DMS53 treated with DMSO at 0.1 percent for 48 hours (cell line): ENCODE data around the gene SURF6.
"Not testable (repeated sequence)": the region's sequence is repeated elsewhere in the genome, so short reads cannot be mapped to it uniquely, and the experiment has no call there.

Experiments
- DNase-seq: peaks from one replicate; lab custom pipeline; 2025; ENCODE audit not compliant: unreplicated experiment; lab: John Stamatoyannopoulos, UW

The SURF6 gene

GRCh38 chr9:133348718-133349573 lies 13.0 kb upstream of the SURF6 start:
- no peak for DNase-seq

GRCh38 chr9:133347985-133348717 lies 12.2 kb upstream of the SURF6 start, which contains the start of the genes MED22 and RPL7A:
Gene MED22 (minus strand): TSS chr9:133348131. CDS start chr9:133346662, 1,469 bp downstream.
Gene RPL7A (plus strand): TSS chr9:133348218. CDS start chr9:133348244, 26 bp downstream.
- peak; percentile 95 for DNase-seq

DNA sequence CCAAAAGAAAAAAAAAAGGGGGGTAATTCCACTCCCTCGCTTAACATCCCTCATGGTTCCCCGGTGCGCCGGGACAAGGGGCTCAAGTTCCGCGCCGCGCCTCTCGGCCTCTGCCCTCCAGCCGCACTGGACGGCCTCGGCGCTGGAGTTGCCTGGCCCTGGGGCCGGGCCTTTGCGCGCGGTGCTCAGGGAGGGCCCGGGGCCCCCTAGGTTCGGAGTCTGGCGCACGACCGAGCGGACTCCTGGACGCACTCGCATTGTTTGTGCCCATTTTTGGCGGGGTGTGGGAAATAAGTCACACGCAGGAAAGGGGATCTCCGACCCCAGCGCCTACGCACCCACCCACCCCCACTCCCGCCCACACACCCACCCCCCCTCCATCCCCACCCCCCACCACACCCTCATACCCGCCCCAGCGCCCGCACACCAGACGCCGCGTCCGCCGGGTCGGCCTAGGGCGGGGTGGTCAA lies 11.6 kb upstream of the SURF6 start:
- no peak for DNase-seq

GRCh38 chr9:133346021-133346785 lies 10.2 kb upstream of the SURF6 start:
- DNase-seq, result no peak

- no peak for DNase-seq
Measured at GRCh38 chr9:133345596-133345995, 9.6 kb upstream of the SURF6 start.

DNA sequence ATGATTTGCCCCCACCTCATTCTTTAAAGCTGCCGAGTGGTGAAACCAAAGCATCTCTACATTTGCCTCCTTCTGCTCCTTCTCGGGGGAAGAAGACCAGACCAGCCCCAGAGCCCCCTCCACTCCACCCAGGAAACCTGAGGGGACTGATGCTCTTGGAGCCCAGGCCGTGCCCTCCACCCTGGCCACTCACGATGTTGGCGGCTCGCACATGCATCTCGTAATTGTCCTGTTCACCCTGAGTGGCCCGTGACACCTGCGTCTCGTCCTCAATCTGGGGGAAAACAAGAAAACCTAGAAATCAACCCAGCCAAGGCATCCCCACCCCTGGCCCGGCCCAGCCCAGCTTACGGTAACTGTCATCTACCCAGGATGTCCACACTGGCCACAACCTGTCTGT lies 9.0 kb upstream of the SURF6 start:
- no peak for DNase-seq

DNA sequence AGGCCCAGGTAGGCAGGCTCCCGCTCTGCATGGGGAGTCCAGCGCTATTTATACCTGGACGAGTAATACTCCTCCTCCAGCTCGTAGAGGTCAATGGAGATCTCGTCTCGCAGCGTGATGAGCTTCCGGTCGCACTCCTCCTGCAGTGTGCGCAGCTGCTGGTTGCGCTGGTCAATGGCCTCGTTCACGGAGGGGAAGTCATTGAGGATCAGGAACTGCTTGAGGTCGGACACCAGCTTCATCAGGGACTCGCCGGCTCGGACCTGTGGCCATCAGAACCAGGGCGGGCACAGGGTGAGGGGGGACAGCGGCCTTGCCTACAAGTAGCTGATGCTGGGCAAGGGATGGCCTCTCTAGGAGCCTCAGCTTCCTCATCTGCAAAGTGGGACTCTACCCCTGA lies 8.1 kb upstream of the SURF6 start:
- DNase-seq, result no peak

- DNase-seq, result no peak
Measured at GRCh38 chr9:133342570-133342969, 6.6 kb upstream of the SURF6 start.

- no peak for DNase-seq
Measured at GRCh38 chr9:133342069-133342406, 6.0 kb upstream of the SURF6 start.

GRCh38 chr9:133341369-133342068 lies 5.5 kb upstream of the SURF6 start:
- no peak for DNase-seq

GRCh38 chr9:133340916-133341315 lies 4.9 kb upstream of the SURF6 start:
- DNase-seq, result no peak

DNA sequence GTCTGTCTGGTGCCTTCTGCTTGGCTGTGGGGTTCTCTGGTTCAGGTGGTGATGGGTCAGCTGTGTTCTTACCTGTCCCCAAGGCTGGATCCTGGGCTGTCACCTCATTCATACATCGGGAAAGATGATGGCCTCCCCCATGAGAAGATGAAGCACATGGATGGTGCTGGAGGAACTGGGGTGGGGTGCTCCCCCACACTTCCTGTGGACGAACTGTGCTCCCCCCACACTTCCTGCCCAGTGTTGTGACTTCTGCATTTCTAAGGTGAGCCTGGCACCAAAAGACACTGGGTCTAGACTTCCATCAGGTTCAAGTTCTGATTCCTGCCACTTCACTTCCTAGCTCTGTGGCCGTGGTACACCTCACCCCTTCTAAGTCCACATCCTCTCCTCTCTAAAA lies 4.3 kb upstream of the SURF6 start:
- no peak for DNase-seq

DNA sequence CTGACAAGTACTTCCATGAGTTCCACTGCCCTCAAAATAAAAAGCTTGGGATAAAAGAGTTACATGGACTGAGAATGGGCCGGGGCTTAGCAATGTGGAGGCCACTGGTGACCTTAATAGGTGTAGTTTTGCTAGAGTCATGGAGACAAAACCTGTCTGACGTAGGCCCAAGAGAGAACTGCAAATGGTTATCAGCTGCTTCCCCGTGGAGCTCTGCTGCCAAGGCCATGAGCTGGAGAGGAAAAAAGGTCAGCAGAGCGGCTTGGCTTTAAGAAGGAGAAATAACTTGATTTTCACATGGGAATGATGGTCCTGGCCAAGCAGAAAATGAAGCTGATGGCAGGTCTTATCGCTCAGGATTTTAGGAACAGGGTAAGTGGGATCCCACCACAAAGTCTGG lies 3.7 kb upstream of the SURF6 start:
- DNase-seq, result no peak

GRCh38 chr9:133334888-133335287 lies 1.1 kb downstream of the SURF6 start:
- DNase-seq, result not testable (repeated sequence)

- no peak for DNase-seq
Measured at GRCh38 chr9:133334161-133334560, 1.8 kb downstream of the SURF6 start.

DNA sequence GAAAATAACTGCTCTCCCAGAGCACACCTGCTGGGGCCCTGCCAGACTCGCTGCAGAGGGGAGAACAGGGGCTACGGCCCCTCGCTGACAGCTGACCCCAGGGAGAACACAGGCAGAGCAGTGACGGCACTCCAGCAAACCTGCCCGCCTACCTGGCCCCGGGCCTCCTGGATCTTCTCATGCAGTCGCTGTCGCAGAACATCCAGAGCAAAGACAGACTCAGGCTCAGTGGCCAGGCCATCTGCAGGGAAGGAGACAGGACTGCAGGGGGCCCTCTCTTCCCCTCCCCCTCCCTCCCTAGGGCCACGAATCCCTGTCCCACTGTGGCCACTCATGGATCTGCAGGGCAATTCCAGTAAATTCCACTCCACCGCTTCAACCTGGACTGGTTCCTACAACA lies 2.4 kb downstream of the SURF6 start:
- DNase-seq, result no peak

- no peak for DNase-seq
Measured at GRCh38 chr9:133333011-133333410, 3.0 kb downstream of the SURF6 start.

DNA sequence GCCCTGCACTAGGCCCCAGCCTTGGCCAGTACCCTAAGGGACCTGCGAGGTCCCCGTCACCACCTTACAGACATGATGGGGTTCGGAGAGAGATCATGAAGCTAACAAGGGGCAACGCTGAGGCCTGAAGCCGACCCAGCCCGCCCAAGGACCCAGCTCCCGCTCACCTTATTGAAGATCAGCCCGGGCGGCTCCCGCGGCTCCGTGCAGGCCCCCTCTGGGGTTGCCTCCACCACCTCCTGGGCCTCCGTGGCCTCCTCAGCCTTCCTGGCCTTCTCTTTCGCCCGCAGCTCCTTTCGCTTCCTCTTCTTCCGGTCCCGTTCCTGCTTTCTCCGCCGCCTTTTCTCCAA lies 3.6 kb downstream of the SURF6 start:
- DNase-seq, result no peak

- DNase-seq, result no peak
Measured at GRCh38 chr9:133331641-133332380, 4.2 kb downstream of the SURF6 start.

GRCh38 chr9:133331221-133331620 lies 4.8 kb downstream of the SURF6 start:
- no peak for DNase-seq
